ENCODE results near the gene PDZD2. TPM values are rescaled to one million over a fixed set of nuclear protein-coding genes. Genes with fewer than 3 reads are reported as not detected.

The PDZD2 gene
- total and polyA plus RNA-seq, 8 donors = 16.2 to 49.8 (median 20.4) TPM

GRCh38 chr5:31707329-31707728, 68.4 kb downstream of the PDZD2 start:
- Histone ChIP-seq H3K27ac (no peak overlapping the region), H3K4me3 (no peak overlapping the region), H3K36me3 (no peaks in the 10 kb centered on the region), H3K4me1 (no peaks in the 10 kb centered on the region), H3K9me3 (no peaks in the 10 kb centered on the region), H3K27me3 (no peaks in the 10 kb centered on the region)
- DNase-seq (no peak), ATAC-seq (no peak)
- intact Hi-C loops (cut with DNase I) = no loop called here
- TF ChIP-seq CTCF (IDR thresholded peaks at IDR 0.05) = no peak

- intact Hi-C loops (cut with DNase I) = no loop called here
- Histone ChIP-seq H3K36me3 (no peaks in the 10 kb centered on the region), H3K9me3 (no peaks in the 10 kb centered on the region), H3K27me3 (no peaks in the 10 kb centered on the region), H3K4me3 (no peak overlapping the region), H3K27ac (no peak overlapping the region), H3K4me1 (no peaks in the 10 kb centered on the region)
- DNase-seq (no peak), ATAC-seq (no peak)
- TF ChIP-seq CTCF (IDR thresholded peaks at IDR 0.05) = no peak
These were observed 69.2 kb downstream of the PDZD2 start for GRCh38 chr5:31708089-31708488.

- no peak for TF ChIP-seq CTCF (IDR thresholded peaks at IDR 0.05)
- Histone ChIP-seq H3K27me3 (no peaks in the 10 kb centered on the region), H3K27ac (no peak overlapping the region), H3K36me3 (no peaks in the 10 kb centered on the region), H3K4me1 (no peaks in the 10 kb centered on the region), H3K9me3 (no peaks in the 10 kb centered on the region), H3K4me3 (no peak overlapping the region)
- DNase-seq = no peak
- intact Hi-C loops (cut with DNase I) = no loop called here
- no peak for ATAC-seq
These were observed 72.4 kb downstream of the PDZD2 start for GRCh38 chr5:31711363-31711762.

GRCh38 chr5:31711935-31712592, 73.1 kb downstream of the PDZD2 start:
- DNase-seq = no peak

GRCh38 chr5:31717561-31717960, 78.6 kb downstream of the PDZD2 start:
- H3K27ac ChIP-seq = no peak overlapping the region
- TF ChIP-seq CTCF (IDR thresholded peaks at IDR 0.05) = no peak
- no peak overlapping the region for H3K4me3 ChIP-seq
- DNase-seq (no peak), ATAC-seq (no peak)
- no peaks in the 10 kb centered on the region for H3K36me3 ChIP-seq
- H3K4me1 ChIP-seq = no peaks in the 10 kb centered on the region
- no peaks in the 10 kb centered on the region for H3K9me3 ChIP-seq
- intact Hi-C loops (cut with DNase I) = no loop called here
- no peaks in the 10 kb centered on the region for H3K27me3 ChIP-seq

More at GRCh38 chr5:31711935-31712592, 73.1 kb downstream of the PDZD2 start:
- H3K36me3 ChIP-seq = no peaks in the 10 kb centered on the region
- H3K4me1 ChIP-seq = no peaks in the 10 kb centered on the region
- no peak overlapping the region for H3K4me3 ChIP-seq
- H3K27ac ChIP-seq = no peak overlapping the region
- intact Hi-C loops (cut with DNase I) = no loop called here
- no peaks in the 10 kb centered on the region for H3K9me3 ChIP-seq
- no peaks in the 10 kb centered on the region for H3K27me3 ChIP-seq
- no peak for ATAC-seq
- no peak for TF ChIP-seq CTCF (IDR thresholded peaks at IDR 0.05)

All from left lung (tissue), 10 donors.